ENCODE measurements around the gene ATP5F1E. TPM values are rescaled to one million over a fixed set of nuclear protein-coding genes. Genes with fewer than 3 reads are reported as not detected.

ATP5F1E gene
- total RNA-seq, 2 donors from 2014 or later = 58.3 to 74.7 TPM

DNA sequence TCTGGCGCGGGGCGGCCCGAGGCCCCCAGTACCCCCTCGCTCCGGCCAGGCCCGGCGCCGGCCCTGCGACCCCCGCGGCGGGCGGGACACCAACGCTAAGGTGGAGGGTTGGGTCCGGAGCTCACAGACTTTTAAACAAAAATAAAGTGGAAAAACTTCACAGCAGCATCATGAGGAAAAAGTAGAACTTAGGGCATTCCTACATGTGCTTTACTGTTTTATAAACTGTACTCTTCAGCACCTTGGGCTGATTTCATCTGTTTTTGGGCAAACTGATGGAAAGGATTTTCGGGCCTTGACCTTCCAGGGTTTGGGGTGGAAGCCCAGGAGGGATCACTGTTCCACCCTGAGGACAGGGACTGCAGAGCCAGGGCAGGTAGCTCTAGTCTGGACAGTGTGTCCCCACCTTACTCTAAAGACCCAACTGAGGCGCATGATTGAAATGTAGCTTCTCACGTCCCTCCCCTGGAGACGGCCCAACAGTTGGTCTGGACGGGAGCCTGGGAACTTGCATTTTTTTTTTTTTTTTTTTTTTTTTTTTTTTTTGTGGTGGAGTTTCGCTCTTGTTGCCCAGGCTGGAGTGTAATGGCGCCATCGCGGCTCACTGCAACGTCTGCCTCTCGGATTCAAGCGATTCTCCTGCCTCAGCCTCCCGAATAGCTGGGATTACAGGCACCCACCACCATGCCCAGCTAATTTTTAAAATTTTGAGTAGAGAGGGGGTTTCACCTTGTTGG lies 50.3 kb downstream of the ATP5F1E start:
- intact Hi-C loops (cut with DNase I) = loop anchor here in 1 of 2 donors (10.0 kb wide), 1 partner anchor 87 kb away; no protein-coding TSS in a partner anchor
- peak; percentile 72 for DNase-seq (ENCODE audit: low spot score)

DNA sequence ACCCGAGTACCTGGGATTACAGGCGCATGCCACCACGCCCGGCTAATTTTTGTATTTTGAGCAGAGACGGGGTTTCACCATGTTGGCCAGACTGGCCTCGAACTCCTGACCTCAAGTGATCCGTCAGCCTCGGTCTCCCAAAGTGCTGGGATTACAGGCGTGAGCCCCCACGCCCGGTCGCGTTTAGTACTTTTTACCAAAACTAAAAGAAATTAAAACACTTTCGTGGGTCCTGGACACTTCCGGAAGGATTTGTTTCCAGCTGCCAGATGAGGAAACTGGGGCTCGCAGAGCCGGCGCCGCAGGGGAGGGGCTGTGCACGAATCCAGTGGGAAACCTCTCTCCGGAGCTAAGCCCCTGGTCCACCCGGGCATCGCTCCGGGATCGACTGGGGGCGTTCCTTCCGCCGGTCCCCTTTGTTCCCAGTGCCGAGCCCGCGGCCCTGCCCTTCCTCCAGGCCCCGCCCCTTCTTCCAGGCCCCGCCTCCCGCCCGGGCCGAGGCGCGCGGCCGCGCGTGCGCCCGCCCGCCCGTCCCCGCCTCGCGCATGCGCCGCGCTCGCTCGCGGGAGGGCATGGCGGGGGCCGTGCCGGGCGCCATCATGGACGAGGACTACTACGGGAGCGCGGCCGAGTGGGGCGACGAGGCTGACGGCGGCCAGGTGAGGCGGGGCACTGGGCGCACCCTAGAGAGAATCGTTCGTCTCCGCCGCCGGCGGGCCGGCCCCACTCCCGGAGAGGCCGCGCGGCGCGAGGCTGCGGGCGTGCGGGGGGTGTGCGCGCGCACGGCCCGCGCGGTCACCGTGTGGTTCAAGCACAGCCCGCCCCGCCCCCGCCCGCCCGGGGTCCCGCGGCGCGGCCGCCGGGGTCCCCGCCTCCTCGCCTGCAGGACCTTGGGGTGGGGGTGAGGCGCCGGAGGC lies 51.2 kb downstream of the ATP5F1E start, which contains the start of gene NELFCD:
NELFCD (plus strand) TSS at position 546 of the 917 bp plus-strand sequence; CDS start at position 600, 54 bp downstream.
- DNase-seq (ENCODE audit: low spot score) = peak; percentile 95
- intact Hi-C loops (cut with DNase I) = loop anchor here in 1 of 2 donors (10.0 kb wide), 1 partner anchor 86 kb away; no protein-coding TSS in a partner anchor

- intact Hi-C loops (cut with DNase I) = loop anchor here in 1 of 2 donors (10.0 kb wide), 1 partner anchor 64 kb away; no protein-coding TSS in a partner anchor
- no peak for DNase-seq (ENCODE audit: low spot score)
Observed at GRCh38 chr20:58978351-58979190, 53.6 kb downstream of the ATP5F1E start.

DNA sequence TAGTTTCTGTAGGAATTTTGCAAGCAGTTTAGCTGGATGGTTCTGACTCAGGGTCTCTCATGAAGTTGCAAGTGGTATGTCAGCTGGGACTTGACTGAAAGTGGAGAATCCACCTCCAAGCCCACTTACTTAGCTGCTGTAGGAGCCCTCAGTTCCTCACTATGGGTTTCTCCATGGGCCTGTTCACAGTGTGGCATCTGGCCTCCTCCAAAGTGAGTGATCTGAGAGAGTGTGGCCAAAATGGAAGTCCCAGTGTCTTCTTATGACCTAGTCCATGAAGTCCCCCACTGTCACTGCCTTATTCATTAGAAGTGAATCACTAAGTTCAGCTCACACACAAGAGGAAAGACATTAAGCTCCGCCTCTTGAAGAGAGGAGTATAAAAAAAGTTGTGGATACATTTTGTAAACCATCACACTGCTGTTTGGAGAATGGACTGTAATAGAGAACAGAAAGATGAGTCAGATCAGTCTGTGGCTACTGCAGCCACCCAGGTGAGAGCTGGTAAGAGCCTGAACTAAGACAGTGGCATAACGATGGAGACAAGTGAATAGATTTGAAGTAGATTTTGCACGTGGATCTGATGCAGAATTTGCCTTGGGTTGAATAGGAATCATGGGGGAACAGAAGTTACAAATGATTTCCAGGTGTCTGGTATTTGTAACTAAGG lies 55.9 kb downstream of the ATP5F1E start:
- intact Hi-C loops (cut with DNase I) = loop anchor here in 1 of 2 donors (10.0 kb wide), 1 partner anchor 61 kb away; no protein-coding TSS in a partner anchor
- no peak for DNase-seq (ENCODE audit: low spot score)

Other genes with a start within 250 kb of the ATP5F1E start
- gene GNAS-AS1, start 181.4 kb downstream of the ATP5F1E start, total RNA-seq = not detected
- gene GNAS, start 179.6 kb downstream of the ATP5F1E start, total RNA-seq = 100 to 1,000 TPM; 651 to 700 TPM
- 10 to 100 TPM; 25.9 to 28.2 TPM for gene NELFCD, start 51.1 kb downstream of the ATP5F1E start, total RNA-seq
- 100 to 1,000 TPM; 107 to 164 TPM for gene CTSZ, start 25.1 kb downstream of the ATP5F1E start, total RNA-seq
- under 1 TPM; 0.43 to 0.74 TPM for gene TUBB1, start 12.9 kb downstream of the ATP5F1E start, total RNA-seq
- gene PRELID3B, start 10.5 kb upstream of the ATP5F1E start, total RNA-seq = 10 to 100 TPM; 24.1 to 34.1 TPM
- gene ZNF831, start 131.5 kb upstream of the ATP5F1E start, total RNA-seq = under 1 TPM; 0.37 to 0.57 TPM

Data from posterior vena cava (tissue), 2 donors.